Fibroblast of skin of scalp (primary cell): ENCODE results near the gene EIF6.

Source experiments
- DNase-seq: peaks from one replicate; pipeline ENCODE4 v3.0.0-alpha.2; 2013

The EIF6 gene

DNA sequence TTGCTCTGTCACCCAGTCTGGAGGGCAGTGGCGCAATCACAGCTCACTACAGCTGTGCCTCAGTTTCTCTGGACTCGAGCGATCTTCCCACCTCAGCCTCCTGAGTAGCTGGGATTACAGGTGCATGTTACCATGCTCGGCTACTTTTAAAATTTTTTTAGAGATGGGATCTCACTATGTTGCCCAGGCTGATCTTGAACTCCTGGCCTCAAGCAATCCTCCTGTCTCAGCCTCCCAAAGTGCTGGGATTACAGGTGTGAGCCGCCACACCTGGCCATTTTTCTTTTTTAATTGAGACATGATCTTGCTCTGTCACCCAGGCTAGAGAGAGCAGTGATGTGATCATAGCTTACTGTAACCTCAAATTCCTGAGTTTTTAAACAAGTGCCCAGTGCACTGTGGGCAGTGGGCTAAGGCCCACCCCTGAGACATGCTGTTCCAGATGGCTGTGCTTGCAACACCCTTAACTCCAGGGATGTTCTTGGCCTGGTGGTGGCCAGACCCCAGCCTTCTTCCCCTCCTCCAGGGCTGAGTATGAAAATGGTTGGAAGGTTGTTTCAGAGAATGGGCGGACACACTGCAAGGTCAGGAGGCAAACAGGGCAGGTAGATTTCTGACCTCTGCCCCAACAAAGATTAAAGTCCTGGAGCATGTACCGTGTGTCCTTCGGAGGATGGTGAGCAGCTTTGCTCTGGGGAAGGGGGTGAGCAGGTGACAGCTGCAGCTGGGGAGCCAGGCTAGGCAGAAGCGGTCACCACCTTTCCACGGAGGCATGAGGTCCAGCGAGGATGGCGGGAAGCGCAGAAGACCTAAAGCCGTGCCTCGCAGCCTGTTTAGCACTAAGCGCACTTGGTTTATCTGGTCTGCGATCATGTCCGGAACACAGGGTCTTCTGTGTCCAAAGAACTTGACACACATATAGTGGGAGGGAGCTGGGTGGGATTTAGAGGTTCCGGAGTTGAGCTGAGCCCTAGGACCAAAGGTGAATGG, 9.0 kb upstream of the EIF6 start:
- DNase-seq, result no peak

DNA sequence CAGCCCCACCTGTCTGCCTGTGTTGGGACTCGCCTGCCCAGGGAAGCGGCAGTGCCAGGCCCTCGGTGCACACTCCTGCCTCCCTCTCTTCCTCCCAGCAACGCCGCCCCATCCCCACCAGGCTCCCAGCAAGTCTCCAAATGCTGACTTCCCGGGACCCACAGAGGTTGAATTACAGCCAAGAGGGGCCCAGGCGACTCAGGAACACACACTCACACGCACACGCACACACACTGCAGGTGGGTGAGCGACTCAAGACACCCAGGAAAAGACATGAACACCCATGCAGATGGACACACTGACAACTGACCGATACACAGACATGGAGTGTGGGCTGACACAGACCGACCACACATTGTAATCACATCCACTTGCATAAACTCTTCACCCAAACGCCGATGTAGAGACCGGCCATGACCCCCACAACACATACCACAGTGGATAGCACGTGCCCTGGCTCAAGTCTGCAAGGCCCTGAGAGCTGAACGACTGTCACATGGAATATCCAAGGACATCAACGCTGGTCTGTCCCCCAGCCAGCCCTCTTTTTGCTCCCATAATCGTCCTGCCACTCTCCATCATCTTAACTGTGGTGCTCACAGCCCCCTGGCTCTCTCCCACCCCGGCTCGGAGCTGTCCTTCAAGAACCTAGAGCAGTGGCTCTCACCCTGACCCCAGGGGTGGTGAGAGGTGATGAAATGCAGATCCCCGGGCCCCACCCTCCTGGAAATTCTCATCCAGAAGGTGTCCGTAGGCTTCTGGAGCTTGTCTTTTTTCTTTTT, 8.1 kb upstream of the EIF6 start:
- DNase-seq, result no peak

DNA sequence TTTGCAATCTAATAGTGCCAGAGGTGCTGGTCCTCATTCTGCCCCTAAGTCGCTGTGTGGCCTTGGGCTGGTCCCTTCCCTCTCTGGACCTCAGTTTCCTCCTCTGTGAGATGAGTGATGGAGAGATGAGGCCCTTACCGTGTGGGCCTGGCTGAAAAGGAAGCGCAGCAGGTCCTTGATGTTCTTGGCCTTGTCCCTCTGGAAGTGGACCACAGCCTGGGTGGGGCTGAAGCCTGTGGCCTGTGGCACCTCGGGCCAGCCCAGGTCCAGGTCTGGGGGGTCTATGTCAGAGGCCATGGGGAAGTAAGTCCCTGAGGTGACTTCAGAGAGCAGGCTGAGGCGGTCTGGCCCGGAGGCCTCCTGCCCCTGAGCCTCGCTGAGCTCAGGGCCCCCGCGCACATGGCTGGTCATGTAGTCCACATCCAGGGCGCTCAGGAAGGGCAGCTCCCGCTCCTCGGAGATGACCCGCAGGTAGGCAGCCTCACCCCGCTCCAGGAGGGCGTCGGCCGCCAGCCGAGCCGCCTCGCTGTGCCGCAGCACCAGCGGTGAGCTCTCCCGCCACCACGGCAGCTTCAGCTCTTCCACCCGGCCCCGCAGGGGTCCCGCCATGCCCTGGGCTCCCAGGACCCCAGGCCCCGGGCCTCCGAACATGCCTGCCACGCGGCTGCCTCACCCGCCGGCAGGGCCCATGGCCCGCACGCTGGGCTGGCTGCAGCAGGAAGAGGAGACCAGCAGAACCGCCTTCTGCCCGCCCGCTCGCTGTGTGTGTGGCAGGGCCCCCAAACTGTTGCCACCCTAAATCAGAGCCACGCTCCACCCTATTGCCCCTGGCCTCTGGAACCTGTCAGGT, 7.3 kb upstream of the EIF6 start, which contains the start of gene FAM83C:
Gene FAM83C (minus strand): TSS at position 772 of the 850 bp plus-strand sequence. CDS start 121 bp downstream, at position 651.
- DNase-seq, result no peak

- no peak for DNase-seq
Observed at GRCh38 chr20:35290887-35291417, 6.4 kb upstream of the EIF6 start.

GRCh38 chr20:35290186-35290886, 5.8 kb upstream of the EIF6 start:
- DNase-seq, result no peak

DNA sequence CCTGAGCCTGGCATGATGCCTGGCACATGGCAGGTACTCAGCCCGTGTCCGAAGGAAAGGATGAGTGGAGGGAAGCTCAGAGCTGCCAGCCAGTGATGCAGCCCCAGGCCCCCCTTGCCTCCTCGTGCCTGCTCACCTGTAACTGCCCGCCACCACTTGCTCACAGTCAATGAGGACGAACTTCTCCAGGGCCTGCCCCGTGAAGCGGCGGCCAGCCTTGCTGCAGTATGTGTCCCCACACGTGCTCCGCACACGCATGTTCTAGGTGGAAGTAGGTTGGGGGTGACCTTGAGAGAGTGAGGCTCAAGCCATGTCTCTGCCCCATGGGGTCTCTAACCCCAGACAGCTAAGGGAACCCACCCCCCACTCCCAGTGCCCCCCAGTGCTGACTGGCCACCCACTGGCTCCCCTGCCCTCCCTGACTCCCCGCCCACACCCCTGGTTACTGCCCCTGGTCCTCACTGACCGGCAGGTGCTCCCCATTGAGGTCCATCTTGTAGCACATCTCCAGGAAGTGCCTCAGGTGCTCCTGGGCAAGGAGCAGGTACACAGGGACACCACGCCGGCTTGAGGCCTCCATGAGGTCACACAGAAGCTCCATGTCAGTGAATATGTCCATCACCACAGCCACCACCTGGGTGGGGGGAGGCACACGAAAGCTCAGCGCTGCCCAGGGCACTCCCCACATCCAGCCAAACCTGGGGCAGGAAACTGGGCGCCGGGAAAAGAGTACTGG, 3.9 kb upstream of the EIF6 start:
- no peak for DNase-seq

GRCh38 chr20:35287509-35288324, 3.1 kb upstream of the EIF6 start:
- no peak for DNase-seq

DNA sequence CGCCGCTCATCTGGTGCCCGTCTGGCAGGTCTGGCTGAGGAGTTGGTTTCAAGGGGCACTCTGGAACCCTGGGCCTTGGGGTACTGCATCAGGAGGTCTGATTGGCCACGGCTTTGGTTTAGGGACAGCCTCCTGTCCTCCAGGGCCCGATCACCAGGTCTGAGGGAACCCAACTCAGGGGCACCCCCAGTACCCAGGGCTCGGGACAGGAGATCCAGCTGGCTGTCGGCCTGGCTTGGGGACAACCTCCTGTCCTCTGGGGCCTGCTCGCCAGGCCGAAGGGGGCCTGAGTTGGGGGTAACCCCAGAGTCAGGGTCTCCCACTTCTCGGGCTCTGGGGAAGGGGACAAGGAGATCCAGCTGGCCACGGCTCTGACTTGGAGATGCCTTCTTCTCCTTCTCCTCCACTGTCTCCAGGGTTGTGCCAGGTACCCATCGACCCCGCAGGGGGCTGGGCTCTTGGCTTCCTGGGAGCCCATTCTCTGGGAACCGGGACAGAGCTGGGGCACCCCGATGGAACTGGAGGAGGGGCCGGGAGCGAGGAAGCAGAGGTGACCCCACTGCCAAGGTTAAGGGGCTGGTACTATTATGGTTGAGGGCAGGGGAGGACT, 2.4 kb upstream of the EIF6 start:
- no peak for DNase-seq

DNA sequence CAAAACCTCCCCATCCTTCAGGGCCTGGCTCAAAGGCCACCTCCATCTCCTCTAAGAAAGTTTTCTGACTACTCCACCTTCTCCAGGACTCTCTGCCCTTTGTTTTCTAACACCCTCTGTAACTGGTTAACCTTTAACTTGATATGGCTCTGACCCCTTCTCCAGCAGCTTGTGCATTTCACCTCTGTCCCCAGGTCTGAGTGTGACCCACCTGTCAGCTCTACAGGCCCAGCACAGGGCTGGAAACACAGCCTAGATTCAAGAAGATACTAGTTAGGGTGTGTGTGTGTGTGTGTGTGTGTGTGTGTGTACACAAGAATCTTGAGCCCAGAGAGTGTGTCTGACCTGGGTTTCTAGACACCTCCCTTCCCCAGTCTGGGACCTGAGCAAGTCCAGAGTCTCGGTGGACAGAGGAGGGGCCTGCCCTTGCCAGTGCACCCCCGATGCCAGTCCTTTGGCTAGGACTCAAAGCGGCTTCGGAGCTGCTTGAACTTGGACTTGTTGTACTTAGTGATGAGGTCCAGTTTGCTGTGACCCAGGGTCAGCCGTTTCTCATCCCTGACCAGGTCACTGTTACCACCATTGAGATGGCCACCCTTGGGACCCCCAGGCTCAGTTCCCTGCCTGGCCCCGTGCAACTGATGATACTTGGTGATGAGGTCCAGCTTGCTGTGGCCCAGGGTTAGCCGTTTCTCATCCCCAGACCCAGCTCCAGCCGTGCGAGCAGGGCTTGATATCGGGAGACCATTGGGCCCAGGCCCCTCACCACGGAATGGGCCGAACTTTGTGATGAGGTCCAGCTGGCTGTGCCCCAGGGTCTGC, 1.7 kb upstream of the EIF6 start:
- no peak for DNase-seq

DNA sequence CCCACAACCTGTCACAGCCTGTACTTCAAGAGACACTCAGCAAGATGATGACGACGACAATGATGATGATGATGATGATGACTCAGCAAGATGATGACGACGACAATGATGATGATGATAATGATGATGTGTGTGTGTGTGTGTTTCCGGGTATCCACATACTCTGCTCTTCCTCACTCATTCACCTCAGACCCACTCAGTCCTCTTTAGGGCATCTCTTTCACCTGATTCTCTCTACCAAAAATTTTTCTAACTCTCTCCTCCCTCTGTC, 1.2 kb upstream of the EIF6 start:
- DNase-seq, result no peak

DNA sequence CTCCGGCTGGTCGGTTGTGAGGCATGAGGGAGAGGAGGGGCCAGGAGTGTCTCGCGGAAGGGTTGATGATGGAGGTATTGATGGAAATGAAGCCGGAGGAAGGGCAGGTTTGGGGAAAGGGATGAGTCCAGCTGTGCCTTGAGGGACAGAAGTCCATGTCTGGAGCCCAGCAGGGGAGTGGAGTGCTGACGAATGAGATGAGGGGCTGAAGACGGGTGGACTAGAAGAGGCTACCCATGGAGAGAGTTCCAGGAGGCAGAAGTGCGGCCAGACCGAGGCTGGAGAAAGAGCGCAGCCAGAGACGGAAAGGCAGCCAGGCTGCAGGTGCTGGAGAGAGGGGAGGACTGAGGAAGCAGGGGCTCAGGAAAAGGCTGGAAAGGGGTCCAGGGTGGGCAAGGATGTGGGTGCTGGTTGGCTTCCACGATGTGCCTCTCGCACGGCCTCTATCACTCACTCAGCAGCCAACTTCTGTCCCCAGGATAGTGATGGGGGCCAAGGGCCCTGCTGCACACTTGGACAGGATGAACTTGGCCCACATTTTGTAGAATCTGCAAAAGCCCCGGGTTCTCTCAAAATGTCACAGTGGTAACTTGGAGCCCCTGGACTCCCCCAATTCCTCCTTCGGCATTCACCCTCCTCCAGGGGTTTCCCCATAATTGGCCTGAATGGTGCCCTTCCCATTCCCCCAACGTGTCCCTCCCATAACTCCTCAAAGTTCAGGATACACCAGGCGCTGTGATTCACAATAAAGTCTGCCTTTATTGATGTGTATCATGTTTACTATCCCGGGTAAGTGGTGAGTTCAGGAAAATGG, 627 bp upstream of the EIF6 start:
- no peak for DNase-seq

DNA sequence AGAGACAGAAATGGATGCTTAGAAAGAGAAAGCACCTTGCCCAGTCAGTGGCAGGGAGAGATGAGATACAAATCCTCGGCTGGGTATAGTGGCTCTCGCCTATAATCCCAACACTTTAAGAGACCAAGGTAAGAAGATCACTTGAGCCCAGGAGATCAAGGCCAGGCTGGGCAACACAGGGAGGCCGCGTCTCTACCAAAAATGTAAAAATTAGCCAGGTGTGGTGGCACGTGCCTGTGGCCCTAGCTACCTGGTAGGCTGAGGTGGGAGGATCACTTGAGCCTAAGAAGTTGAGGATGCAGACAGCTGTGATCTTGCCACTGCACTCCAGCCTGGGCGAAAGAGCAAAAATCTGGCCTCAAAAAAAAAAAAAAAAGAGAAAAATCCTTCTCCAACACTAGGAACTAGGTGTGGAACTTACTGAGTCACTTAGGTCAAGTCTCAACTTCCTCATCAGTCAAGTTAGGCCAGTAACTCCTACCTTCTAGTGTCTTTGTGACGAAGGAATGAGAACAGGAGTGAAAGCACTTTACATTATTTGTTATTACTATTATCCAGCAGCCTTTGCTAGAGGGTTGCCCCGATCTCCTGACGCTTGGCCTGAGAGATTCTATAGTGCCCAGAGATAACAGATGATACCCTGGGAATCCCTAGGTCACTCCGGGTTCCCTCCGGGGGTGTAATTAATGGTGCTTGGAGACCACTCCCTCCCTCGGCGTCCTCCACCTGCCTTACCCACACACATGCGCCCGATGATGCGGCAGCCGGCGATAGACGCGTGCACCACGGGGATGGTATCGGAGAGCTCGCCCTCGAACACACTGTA, 918 bp downstream of the EIF6 start:
- DNase-seq, result no peak

DNA sequence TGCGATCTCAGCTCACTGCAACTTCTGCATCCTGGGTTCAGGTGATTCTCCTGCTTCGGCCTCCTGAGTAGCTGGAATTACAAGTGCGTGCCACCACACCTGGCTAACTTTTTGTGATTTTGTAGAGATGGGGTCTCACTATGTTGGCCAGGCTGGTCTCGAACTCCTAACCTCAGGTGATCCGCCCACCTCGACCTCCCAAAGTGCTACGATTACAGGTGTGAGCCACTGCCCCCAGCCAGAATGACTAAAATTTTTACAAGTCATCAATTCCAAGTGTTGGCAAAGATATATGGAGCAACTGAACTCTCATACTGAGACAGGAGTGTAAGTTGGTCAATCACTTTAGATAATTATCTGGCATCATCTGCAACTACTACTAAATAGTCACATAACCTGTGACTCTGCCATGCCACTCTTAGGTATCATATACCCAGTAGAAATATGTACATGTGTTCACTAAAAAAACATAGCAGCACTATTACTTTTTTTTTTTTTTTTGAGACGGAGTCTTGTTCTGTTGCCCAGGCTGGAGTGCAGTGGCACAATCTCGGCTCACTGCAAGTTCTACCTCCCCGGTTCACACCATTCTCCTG, 3.0 kb downstream of the EIF6 start:
- DNase-seq, result no peak

DNA sequence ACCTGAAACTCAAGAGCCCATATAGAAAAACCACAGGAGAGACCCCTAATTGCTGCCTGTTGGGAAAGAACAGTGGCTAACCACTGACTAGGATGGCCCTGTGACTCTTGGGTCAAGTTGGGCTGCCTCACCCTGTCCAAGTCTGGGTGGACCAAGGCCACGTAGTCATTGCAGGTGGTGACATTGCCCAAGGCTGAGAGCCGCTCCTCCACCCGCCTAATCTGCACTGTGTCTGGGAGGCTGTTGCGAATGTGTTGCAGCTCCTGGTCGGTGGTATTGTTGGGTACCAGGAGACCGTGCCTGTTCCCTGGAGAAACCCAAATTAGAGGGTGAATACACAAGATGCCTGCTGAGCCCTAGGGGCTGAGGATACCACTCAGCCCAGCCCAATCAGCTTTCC, 4.0 kb downstream of the EIF6 start:
- DNase-seq, result no peak

GRCh38 chr20:35279533-35280174, 4.9 kb downstream of the EIF6 start:
- no peak for DNase-seq

DNA sequence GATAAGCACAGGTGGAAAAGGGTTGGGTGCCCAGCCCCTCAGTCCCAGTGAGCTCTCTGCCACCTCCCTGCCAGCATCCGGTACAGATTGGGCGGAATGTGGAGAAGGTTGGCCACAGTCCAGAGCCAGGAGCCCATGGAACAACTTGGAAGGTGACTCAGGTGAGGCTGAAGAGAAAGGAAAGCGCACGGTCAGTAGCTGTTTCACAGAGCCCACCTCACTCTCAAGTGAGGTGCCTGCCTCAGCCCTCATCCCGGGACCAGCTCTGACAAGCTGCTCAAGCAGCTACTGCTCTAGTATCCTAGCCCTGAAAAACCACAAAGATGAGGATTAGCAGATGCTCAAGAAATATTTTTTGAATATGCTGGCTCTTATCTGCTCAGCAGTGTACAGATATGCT, 5.5 kb downstream of the EIF6 start:
- DNase-seq, result no peak
